Left kidney (tissue), 2 donors: Measurements from ENCODE around the gene GABRD. TPM values are rescaled to one million over a fixed set of nuclear protein-coding genes. Genes with fewer than 3 reads are reported as not detected.

Experiments
- DNase-seq: peaks from one replicate; pipeline ENCODE4 v3.0.0-alpha.2; 2013
- polyA plus RNA-seq: library from polyadenylated mRNA; unstranded; fragments of 120-200 nt; gene quantifications from one replicate; pipeline ENCODE4 v1.2.1, GENCODE V29; 2013; ENCODE audit not compliant: insufficient read length

The GABRD gene
- polyA plus RNA-seq, 1 donor, result 2.1 TPM

DNA sequence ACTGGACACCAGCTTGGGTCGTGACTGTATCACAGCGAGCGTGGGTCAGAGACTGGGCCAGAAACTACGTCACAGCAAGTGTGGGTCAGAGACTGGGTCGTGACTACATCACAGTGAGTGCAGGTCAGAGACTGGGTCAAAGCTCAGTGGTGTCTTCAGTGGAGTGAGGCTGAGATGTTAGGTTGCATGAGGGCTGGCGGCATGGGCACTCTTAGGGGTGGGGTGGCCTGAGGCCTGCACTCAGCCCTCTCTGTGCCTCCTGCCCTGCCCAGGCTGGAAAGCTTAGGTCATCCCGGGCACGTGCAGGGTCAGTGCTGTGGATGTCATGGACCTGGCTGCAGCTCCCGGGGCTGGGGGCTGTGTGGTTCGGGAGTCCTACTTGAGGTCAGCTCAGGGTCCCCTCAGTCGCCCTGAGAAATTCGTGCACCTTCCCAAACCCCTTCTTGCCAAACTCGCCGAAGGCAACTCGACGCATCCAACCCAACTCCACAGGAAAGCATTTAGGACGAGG lies 34.5 kb upstream of the GABRD start:
- no peak for DNase-seq

DNA sequence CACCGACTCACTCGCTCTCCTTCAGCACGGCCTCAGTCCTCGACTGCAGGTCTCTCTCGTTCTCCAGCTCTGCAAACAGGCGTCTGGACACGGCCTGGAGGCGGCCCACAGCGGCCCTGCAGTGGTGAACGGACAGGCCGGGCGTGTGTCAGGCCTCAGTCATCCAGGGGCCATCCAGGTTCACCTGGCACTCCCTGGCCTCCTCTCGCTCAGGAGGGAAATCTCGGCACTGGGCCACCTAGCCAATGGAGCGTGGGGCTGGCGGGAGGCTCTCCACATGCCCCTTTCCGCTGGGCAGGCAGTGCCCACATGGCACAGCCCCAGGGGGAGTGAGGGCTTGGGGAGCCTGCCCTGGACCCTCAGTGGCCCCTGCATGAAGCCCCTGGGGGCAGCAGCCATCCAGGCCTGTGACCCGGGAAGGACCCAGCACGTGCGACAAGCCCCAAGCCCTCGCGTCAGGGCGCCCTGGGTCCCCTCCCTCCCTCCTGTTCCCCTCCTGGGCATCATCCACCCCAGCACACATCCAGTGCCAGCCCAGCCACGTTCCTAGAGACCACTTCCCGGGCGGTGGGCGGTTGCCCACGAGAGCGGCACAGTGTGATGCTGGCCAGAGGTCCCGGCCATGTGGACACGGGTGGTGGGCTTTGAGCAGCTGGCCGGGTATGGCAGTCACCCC lies 33.6 kb upstream of the GABRD start:
- DNase-seq, result no peak

- DNase-seq, result no peak
These were observed 32.5 kb upstream of the GABRD start for GRCh38 chr1:1986451-1987141.

DNA sequence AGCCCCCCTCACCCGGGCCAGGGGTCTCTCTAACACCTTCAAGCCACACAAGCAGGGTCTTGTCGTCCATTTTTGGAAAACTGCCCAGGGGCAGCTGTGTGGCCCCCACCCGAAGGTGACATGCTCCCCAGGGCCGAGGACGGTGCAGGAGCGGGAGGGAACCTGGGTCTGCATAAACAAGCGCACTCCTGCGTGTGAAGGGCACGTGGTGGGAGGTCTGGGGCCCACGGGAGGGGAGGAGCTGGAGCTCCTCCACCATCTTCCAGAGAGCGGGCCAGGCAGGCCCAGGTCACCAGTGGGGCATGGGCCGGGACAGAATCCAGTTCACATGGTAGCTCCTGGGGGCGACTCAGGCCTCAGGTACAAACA lies 32.0 kb upstream of the GABRD start:
- DNase-seq, result no peak

GRCh38 chr1:1988061-1988945 lies 30.8 kb upstream of the GABRD start:
- DNase-seq, result no peak

- DNase-seq, result no peak
These were observed 30.0 kb upstream of the GABRD start for GRCh38 chr1:1989102-1989542.

- DNase-seq, result no peak
These were observed 29.4 kb upstream of the GABRD start for GRCh38 chr1:1989789-1990188.

- no peak for DNase-seq
These were observed 28.9 kb upstream of the GABRD start for GRCh38 chr1:1990222-1990621.

DNA sequence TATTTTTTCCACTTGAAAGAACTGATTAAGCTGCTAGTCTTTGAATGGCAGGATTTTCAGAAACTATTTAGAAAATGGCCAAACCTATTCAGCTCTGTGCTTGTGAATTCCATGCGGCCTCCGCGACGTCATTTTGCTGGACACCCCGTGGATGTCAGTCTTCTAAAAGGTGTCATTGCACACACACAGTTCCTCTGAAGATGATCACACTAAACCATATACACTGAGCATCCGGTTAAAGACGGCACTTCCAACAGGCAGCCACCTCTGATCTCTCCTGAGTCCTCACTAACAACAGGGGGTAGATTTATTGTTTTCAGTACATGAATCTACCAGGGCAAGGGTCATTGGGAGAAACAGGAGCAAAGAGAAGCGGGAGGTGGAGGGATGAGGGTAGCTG lies 24.6 kb upstream of the GABRD start:
- no peak for DNase-seq

DNA sequence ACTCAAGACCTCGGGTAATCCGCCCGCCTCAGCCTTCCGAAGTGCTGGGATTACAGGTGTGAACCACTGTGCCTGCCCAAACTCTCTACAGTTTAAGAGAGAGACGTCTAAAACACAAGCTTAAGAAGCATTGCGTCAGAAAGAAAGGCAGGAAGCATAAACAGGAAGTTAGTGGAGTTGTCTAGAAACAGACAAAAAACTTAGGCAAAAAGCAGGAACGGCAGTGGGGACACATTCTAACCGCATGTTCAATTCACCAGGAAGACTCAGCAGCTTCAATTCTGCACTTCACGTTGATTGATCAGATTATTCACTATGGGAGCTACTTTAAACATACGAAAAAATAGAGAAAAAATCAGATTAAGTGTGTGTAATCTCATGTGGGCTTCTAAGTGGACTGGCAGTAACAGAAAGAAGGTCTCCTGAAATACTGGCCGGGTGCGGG lies 22.9 kb upstream of the GABRD start:
- DNase-seq, result no peak

DNA sequence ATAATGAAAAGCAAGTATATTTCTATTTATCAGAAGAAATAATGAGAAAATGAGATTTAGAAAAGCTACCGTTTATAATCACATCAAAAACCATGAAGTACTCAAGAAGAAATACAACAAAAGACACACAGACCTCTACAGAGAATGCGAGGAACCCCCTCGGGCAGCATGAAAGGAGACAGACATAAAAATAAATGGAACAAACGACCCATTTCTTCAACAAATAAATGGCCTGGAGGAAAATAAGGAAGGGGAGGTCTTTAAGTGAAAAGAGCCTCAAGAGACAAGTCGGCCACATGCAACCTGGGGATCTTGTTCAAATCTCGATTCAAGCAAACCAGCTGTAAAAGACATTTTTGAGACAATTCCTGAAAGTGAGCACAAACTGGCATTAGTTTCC lies 21.6 kb upstream of the GABRD start:
- DNase-seq, result no peak

- DNase-seq, result no peak
These were observed 18.7 kb upstream of the GABRD start for GRCh38 chr1:2000432-2000831.

GRCh38 chr1:2000850-2001249 lies 18.3 kb upstream of the GABRD start:
- DNase-seq, result no peak

- DNase-seq, result no peak
These were observed 17.3 kb upstream of the GABRD start for GRCh38 chr1:2001773-2002411.

DNA sequence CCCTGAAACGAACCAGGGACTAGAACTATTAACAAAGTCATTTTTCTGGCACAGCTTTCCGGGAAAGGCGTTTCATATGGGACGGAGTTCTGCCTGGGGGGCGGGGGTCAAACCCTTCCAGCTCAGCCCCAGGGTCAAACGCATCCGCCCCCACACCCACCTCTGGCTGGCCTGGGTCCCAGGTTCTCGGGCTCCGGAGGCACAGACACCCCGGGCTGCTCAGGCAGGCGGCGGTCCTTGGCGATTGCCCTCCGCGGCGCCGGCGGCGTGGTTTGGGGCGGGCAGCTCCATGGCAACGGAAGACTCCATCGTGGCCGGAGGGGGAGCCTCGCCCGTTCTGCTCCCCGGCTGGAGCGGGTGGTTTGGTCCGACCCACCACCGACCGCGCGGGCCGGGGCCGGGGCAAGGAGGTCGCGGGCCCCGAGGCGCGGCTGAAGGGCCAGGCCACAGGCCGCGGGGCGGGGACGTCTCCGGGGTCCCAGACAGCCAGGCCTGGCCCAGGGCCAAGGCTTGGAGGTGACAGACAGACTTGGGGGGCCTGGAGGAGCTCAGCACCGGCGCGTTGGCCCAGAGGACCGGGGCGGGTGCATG lies 15.5 kb upstream of the GABRD start, which contains the start of gene CFAP74:
TSS of gene CFAP74 (minus strand) at position 246 of the 591 bp plus-strand sequence. CDS start 12,830 bp downstream, outside the sequence.
- peak; percentile 72 for DNase-seq

DNA sequence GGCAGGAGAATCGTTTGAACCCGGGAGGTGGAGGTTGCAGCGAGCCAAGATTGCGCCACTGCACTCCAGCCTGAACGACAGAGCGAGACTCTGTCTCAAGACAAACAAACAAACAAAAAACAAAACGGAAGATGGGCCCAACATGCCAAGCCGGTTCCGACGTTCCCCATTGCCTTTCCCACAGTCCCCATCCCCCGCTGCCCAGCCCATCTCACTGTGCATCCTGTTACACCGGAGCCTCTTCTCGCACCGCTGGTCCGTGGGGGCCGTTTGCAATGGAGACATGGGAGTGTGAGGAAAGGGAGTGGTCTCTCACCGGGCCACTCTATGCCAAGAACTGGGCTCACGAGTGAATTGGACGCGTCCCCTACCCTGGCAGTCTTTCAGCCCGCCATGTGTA lies 14.3 kb upstream of the GABRD start:
- DNase-seq, result no peak

- no peak for DNase-seq
These were observed 9.8 kb upstream of the GABRD start for GRCh38 chr1:2009101-2010053.

GRCh38 chr1:2014181-2014580 lies 5.0 kb upstream of the GABRD start:
- DNase-seq, result no peak

DNA sequence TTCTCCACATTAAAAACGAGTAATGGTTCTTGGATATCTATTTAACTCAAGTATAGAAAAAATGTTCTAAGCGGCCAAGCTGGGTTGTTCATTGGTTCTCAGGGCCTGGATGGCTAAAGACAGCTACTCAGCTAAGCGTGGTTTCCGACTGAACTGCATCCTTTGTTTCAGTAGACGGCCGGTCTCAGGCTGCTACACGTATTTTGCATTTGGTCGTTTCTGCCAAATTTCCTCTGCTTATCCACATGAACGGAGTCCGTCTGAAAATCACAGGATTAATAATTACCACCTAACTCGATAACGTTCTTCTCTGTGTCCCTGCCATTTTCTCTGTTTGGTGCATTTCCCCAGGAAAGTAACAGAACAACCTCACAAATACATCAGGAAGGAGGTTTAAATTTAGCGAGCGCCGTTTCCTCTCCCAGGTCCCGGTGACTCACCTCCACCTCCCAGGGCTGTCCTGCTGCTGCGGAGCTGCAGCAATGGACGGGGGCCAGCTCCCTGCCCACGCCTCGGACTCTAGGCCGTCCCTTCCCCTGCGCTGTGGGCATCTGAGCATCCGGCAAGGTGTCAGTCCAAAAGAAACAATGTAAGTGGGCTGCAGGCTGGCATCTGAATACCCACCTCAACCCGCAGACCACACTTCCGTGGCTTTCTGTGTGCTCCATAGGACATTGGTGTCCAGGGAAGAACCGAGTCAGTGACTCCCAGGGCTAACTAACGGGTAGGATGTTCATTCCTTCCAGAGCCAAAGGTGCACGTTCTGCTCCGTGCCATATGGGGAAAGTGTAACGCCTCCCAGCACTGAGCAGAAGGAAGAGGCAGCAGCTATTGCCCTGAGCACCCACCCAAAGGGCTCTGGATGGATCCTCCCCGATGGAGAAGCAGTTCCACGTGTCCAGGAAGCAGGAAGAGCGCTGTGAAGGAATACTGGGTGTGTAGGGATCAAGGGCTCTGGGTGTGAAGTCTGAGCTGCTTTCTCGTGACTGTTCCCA lies 4.1 kb upstream of the GABRD start:
- DNase-seq, result no peak
